Liver (tissue), 3 donors: ENCODE measurements around the gene IGF2R.
"Not testable (repeated sequence)": the region's sequence is repeated elsewhere in the genome, so short reads cannot be mapped to it uniquely, and the experiment has no call there.

Source experiments
- ATF3 ChIP-seq: IDR thresholded peaks from 2 replicates; pipeline ENCODE4 v1.6.1; 2016; ENCODE audit warnings: antibody characterized with exemption
- CTCF ChIP-seq: fragments of 150-350 bp; IDR thresholded peaks from 2 replicates; pipeline ENCODE4 v1.5.1; 2017; ENCODE audit warnings: improper control_type of control experiment, low read depth, low read length; ENCODE audit not compliant: missing input control
- EGR1 ChIP-seq, 2 donors: IDR thresholded peaks; 2 replicates each; pipeline ENCODE4 v1.6.1; 2016 to 2018; ENCODE audit warnings: antibody characterized with exemption in 2 of 2, low read depth in 2 of 2
- FOXA1 ChIP-seq: IDR thresholded peaks from 2 replicates; pipeline ENCODE4 v1.6.1; 2016; ENCODE audit warnings: antibody characterized with exemption
- FOXA2 ChIP-seq: IDR thresholded peaks from 2 replicates; pipeline ENCODE4 v1.6.1; 2016; ENCODE audit warnings: antibody characterized with exemption
- GABPA ChIP-seq, 2 donors: IDR thresholded peaks in 1 of 2; conservative IDR thresholded peaks in 1 of 2; 2 replicates each; pipeline ENCODE4 v1.6.1; 2016; ENCODE audit warnings: antibody characterized with exemption in 2 of 2, mild to moderate bottlenecking in 1 of 2, moderate library complexity in 1 of 2
- HNF4A ChIP-seq, 2 donors: conservative IDR thresholded peaks; 2 replicates each; pipeline ENCODE4 v1.6.1; 2016; ENCODE audit warnings: antibody characterized with exemption in 2 of 2, mild to moderate bottlenecking in 2 of 2
- NR2F2 ChIP-seq: IDR thresholded peaks from 2 replicates; pipeline ENCODE4 v1.6.1; 2016; ENCODE audit warnings: antibody characterized with exemption
- RAD21 ChIP-seq, 2 donors: IDR thresholded peaks; 2 replicates each; pipeline ENCODE4 v1.6.1; 2016; ENCODE audit warnings: antibody characterized with exemption in 2 of 2, mild to moderate bottlenecking in 2 of 2
- REST ChIP-seq: IDR thresholded peaks from 2 replicates; pipeline ENCODE4 v1.6.1; 2016; ENCODE audit warnings: antibody characterized with exemption, mild to moderate bottlenecking
- RXRA ChIP-seq, 2 donors: IDR thresholded peaks; 2 replicates each; pipeline ENCODE4 v1.6.1; 2017 to 2018; ENCODE audit warnings: antibody characterized with exemption in 2 of 2, mild to moderate bottlenecking in 1 of 2
- SP1 ChIP-seq: IDR thresholded peaks from 2 replicates; pipeline ENCODE4 v1.6.1; 2018; ENCODE audit warnings: antibody characterized with exemption, mild to moderate bottlenecking
- TAF1 ChIP-seq: conservative IDR thresholded peaks from 2 replicates; pipeline ENCODE4 v1.6.1; 2016; ENCODE audit warnings: antibody characterized with exemption, mild to moderate bottlenecking
- YY1 ChIP-seq: IDR thresholded peaks from 2 replicates; pipeline ENCODE4 v1.6.1; 2016; ENCODE audit warnings: antibody characterized with exemption, mild to moderate bottlenecking
- donor health status: healthy.
- donor health status: healthy.

- not testable (repeated sequence) for TF ChIP-seq RAD21 (IDR thresholded peaks at IDR 0.05); CTCF; NR2F2; TAF1; SP1; REST; GABPA (IDR thresholded peaks at IDR 0.05 in 1 of 2, conservative IDR thresholded peaks at IDR 0.05 in 1 of 2); FOXA2; EGR1 (IDR thresholded peaks at IDR 0.05; ENCODE audit: low read depth in 2 of 2); RXRA (IDR thresholded peaks at IDR 0.05); HNF4A (conservative IDR thresholded peaks at IDR 0.05); YY1; ATF3; FOXA1
These were observed 165.5 kb downstream of the IGF2R start for GRCh38 chr6:160134337-160134751.
